Inferior parietal cortex (tissue), 1 donor: Measurements from ENCODE around the gene CLK1.
A peak's percentile ranks its signal among the peaks of the same experiment; 100 is the strongest.

Source experiments
- DNase-seq: peaks from one replicate; pipeline ENCODE4 v3.0.0-alpha.2; 2016; ENCODE audit errors: extremely low spot score

The CLK1 gene

GRCh38 chr2:200811333-200812121 lies 52.9 kb downstream of the CLK1 start, which contains the start of gene BZW1:
BZW1 (plus strand) TSS chr2:200811910; CDS start chr2:200813218, 1,308 bp downstream.
- peak; percentile 96 for DNase-seq

- DNase-seq = no peak
Observed at GRCh38 chr2:200810998-200811332, 53.5 kb downstream of the CLK1 start.

- no peak for DNase-seq
Observed at GRCh38 chr2:200810252-200810997, 54.0 kb downstream of the CLK1 start.

GRCh38 chr2:200809506-200810251 lies 54.8 kb downstream of the CLK1 start:
- DNase-seq = no peak
